Lower leg skin (tissue), 4 donors: ENCODE data around the gene HUS1. TPM values are rescaled to one million over a fixed set of nuclear protein-coding genes. Genes with fewer than 3 reads are reported as not detected.

Source experiments
- DNase-seq, 2 donors: peaks; one replicate each; pipeline ENCODE4 v3.0.0-alpha.2; 2019; ENCODE audit warnings: low spot score in 2 of 2
- H3K4me3 ChIP-seq: fragments of 200-600 bp; sonication (generic); 2 replicates; pipeline ENCODE4 v1.5.1; 2017; ENCODE audit warnings: mild to moderate bottlenecking, low read depth; ENCODE audit not compliant: poor library complexity, severe bottlenecking
- CTCF ChIP-seq, 3 donors: fragments of 450-650 bp; IDR thresholded peaks; one replicate each; pipeline ENCODE4 v1.5.1; 2016; ENCODE audit warnings: antibody characterized with exemption in 3 of 3, mild to moderate bottlenecking in 3 of 3, moderate library complexity in 2 of 3
- POLR2A ChIP-seq, 2 donors: fragments of 450-650 bp; IDR thresholded peaks; one replicate each; pipeline ENCODE4 v1.6.1; 2016 to 2017; ENCODE audit warnings: antibody characterized with exemption in 2 of 2, mild to moderate bottlenecking in 1 of 2, moderate library complexity in 1 of 2
- WGBS, 2 donors: methylation state at CpG; one replicate each; pipeline ENCODE4 v1.1.5; 2018; 5-methylcytosine and 5-hydroxymethylcytosine counted together
- intact Hi-C: fragments of 100-400 bp; cut with DNase I; formaldehyde crosslinking; loops from one replicate; pipeline ENCODE4 v1.15.0; 2023; ENCODE audit warnings: low total_unique reads
- total RNA-seq, 4 donors: library from RNA; depleted of rRNA; stranded (reverse); fragments of >200 nt; gene quantifications; one replicate each; pipeline ENCODE4 v1.1.0, GENCODE V29; 2016

Gene HUS1
- total RNA-seq, 4 donors from 2014 or later: 13.8 to 74.1 (median 29.3) TPM

GRCh38 chr7:47950714-47951113 lies 28.7 kb downstream of the HUS1 start:
- intact Hi-C loops: no loop called here
- WGBS, 2 donors: 52 to 61% methylated on average over 11 of the region's 11 CpGs
- DNase-seq: no peak
- TF ChIP-seq POLR2A (IDR thresholded peaks at IDR 0.05) (no peak), CTCF (IDR thresholded peaks at IDR 0.05) (no peak)
- no peak overlapping the region for H3K4me3 ChIP-seq

- no peak for DNase-seq
- no peak overlapping the region for H3K4me3 ChIP-seq
- TF ChIP-seq POLR2A (IDR thresholded peaks at IDR 0.05) (no peak), CTCF (IDR thresholded peaks at IDR 0.05) (no peak)
- intact Hi-C loops: loop anchor here (5.0 kb wide), 1 partner anchor 163 kb away; no protein-coding TSS in a partner anchor
- 89 to 91% methylated on average over 4 of the region's 4 CpGs for WGBS, 2 donors
Observed at GRCh38 chr7:47949703-47950102, 29.7 kb downstream of the HUS1 start.

- peak in 1 of 2 donors; percentile 70 for DNase-seq
- H3K4me3 ChIP-seq: no peak within 1 kb of the TSS
- no peak for TF ChIP-seq POLR2A (IDR thresholded peaks at IDR 0.05)
- TF ChIP-seq CTCF (IDR thresholded peaks at IDR 0.05): no peak
- intact Hi-C loops: loop anchor here (5.0 kb wide), 1 partner anchor 164 kb away; no protein-coding TSS in a partner anchor
- 70 to 82% methylated on average over 7 of the region's 7 CpGs for WGBS, 2 donors
Observed at GRCh38 chr7:47948141-47948790, 31.1 kb downstream of the HUS1 start, which contains the start of gene PKD1L1. TSS of gene PKD1L1 (minus strand) at chr7:47948466. CDS start at chr7:47948440, 26 bp downstream.

- H3K4me3 ChIP-seq: no peak overlapping the region
- peak in 1 of 2 donors; percentile 74 for DNase-seq
- intact Hi-C loops: loop anchor here (5.0 kb wide), 1 partner anchor 165 kb away; no protein-coding TSS in a partner anchor
- no peak for TF ChIP-seq CTCF (IDR thresholded peaks at IDR 0.05)
- no peak for TF ChIP-seq POLR2A (IDR thresholded peaks at IDR 0.05)
- 93 to 94% methylated on average over 7 of the region's 7 CpGs for WGBS, 2 donors
Observed at GRCh38 chr7:47947355-47947749, 32.1 kb downstream of the HUS1 start.

- DNase-seq: peak in 1 of 2 donors; percentile 52
- TF ChIP-seq CTCF (IDR thresholded peaks at IDR 0.05): no peak
- TF ChIP-seq POLR2A (IDR thresholded peaks at IDR 0.05): no peak
- 74 to 80% methylated on average over 7 of the region's 7 CpGs for WGBS, 2 donors
- H3K4me3 ChIP-seq: no peak overlapping the region
- intact Hi-C loops: loop anchor here (5.0 kb wide), 1 partner anchor 166 kb away; no protein-coding TSS in a partner anchor
Observed at GRCh38 chr7:47946581-47947354, 32.6 kb downstream of the HUS1 start.
